Mesenchymal stem cell (in vitro differentiated cells and primary cell): Measurements from ENCODE around the gene CPA2.
"Not testable (repeated sequence)": the region's sequence is repeated elsewhere in the genome, so short reads cannot be mapped to it uniquely, and the experiment has no call there.

Source experiments
- DNase-seq: peaks from one replicate; pipeline ENCODE4 v3.0.0-alpha.2; 2013
- H2AFZ ChIP-seq: one replicate; pipeline ENCODE4 v1.6.1; 2013; ENCODE audit warnings: low read depth, mild to moderate bottlenecking, control low read depth, inconsistent platforms, low read length, moderate library complexity
- H2AK5ac ChIP-seq: 2 replicates; pipeline ENCODE4 v1.6.1; 2013; ENCODE audit warnings: low read length, moderate library complexity, mild to moderate bottlenecking, inconsistent platforms; ENCODE audit not compliant: severe bottlenecking
- H2BK120ac ChIP-seq: one replicate; pipeline ENCODE4 v1.6.1; 2013; ENCODE audit warnings: low read depth, mild to moderate bottlenecking, inconsistent platforms, low read length, moderate library complexity
- H2BK12ac ChIP-seq, 2 experiments: one replicate each; pipeline ENCODE4 v1.6.1; 2013; ENCODE audit warnings: inconsistent platforms in 2 of 2, low read length in 2 of 2, mild to moderate bottlenecking in 2 of 2, moderate library complexity in 2 of 2, control low read depth in 1 of 2
- H2BK15ac ChIP-seq: one replicate; pipeline ENCODE4 v1.6.1; 2013; ENCODE audit warnings: mild to moderate bottlenecking, low read depth, inconsistent platforms; ENCODE audit not compliant: poor library complexity, severe bottlenecking
- H2BK5ac ChIP-seq: 2 replicates; pipeline ENCODE4 v1.6.1; 2013; ENCODE audit warnings: low read depth, mild to moderate bottlenecking, low read length, control low read depth, inconsistent platforms; ENCODE audit not compliant: poor library complexity, severe bottlenecking
- H3K14ac ChIP-seq, 2 experiments: one replicate each; pipeline ENCODE4 v1.6.1; 2013; ENCODE audit warnings: inconsistent platforms in 2 of 2, low read length in 2 of 2, control low read depth in 1 of 2, mild to moderate bottlenecking in 1 of 2, moderate library complexity in 1 of 2
- H3K18ac ChIP-seq, 2 experiments: one replicate each; pipeline ENCODE4 v1.6.1; 2013; ENCODE audit warnings: inconsistent platforms in 2 of 2, low read length in 2 of 2, control low read depth in 1 of 2, low read depth in 1 of 2, mild to moderate bottlenecking in 1 of 2
- H3K23ac ChIP-seq, 2 experiments: one replicate each; pipeline ENCODE4 v1.6.1; 2013; ENCODE audit warnings: inconsistent platforms in 2 of 2, low read length in 2 of 2, mild to moderate bottlenecking in 2 of 2, moderate library complexity in 2 of 2, control low read depth in 1 of 2
- H3K27ac ChIP-seq: 2 replicates; pipeline ENCODE4 v1.5.1; 2013; ENCODE audit warnings: mild to moderate bottlenecking, moderate library complexity, low read length, control low read depth, inconsistent platforms; ENCODE audit not compliant: poor library complexity, severe bottlenecking
- H3K27me3 ChIP-seq, 2 experiments: 2 replicates each; pipeline versions ENCODE4 v1.6.1 to v1.7.0; 2013; ENCODE audit warnings: low read length in 2 of 2, mild to moderate bottlenecking in 2 of 2, moderate library complexity in 2 of 2, control low read depth in 1 of 2, inconsistent platforms in 1 of 2; ENCODE audit not compliant: control insufficient read depth in 1 of 2, insufficient read depth in 1 of 2
- H3K36me3 ChIP-seq, 2 experiments: 2 replicates each; pipeline versions ENCODE4 v1.6.1 to v1.7.0; 2013; ENCODE audit warnings: low read length in 2 of 2, control low read depth in 1 of 2, inconsistent platforms in 1 of 2, low read depth in 1 of 2, mild to moderate bottlenecking in 1 of 2; ENCODE audit not compliant: insufficient read depth in 2 of 2, control insufficient read depth in 1 of 2
- H3K4ac ChIP-seq, 2 experiments: one replicate each; pipeline ENCODE4 v1.6.1; 2013; ENCODE audit warnings: inconsistent platforms in 2 of 2, low read length in 2 of 2, mild to moderate bottlenecking in 2 of 2, moderate library complexity in 2 of 2, control low read depth in 1 of 2, low read depth in 1 of 2
- H3K4me1 ChIP-seq: 2 replicates; pipeline ENCODE4 v1.6.1; 2013; ENCODE audit warnings: low read depth, low read length, control low read depth; ENCODE audit not compliant: control insufficient read depth, insufficient read depth
- H3K4me2 ChIP-seq: 2 replicates; pipeline ENCODE4 v1.6.1; 2013; ENCODE audit warnings: low read length, mild to moderate bottlenecking, inconsistent platforms; ENCODE audit not compliant: poor library complexity, severe bottlenecking
- H3K4me3 ChIP-seq, 2 experiments: 2 replicates each; pipeline versions ENCODE4 v1.5.1 to v1.7.0; 2013; ENCODE audit warnings: low read length in 2 of 2, mild to moderate bottlenecking in 2 of 2, control low read depth in 1 of 2, low read depth in 1 of 2; ENCODE audit not compliant: insufficient read depth in 1 of 2
- H3K79me1 ChIP-seq: replicated peaks from 2 replicates; pipeline ENCODE4 v1.6.1; 2013; ENCODE audit warnings: mild to moderate bottlenecking, control low read depth, low read length, inconsistent platforms; ENCODE audit not compliant: poor library complexity, severe bottlenecking
- H3K9ac ChIP-seq: 2 replicates; pipeline ENCODE4 v1.7.0; 2013; ENCODE audit warnings: mild to moderate bottlenecking, low read length, moderate library complexity
- H3K9me3 ChIP-seq: 2 replicates; pipeline ENCODE4 v1.7.0; 2013; ENCODE audit warnings: mild to moderate bottlenecking, low read length; ENCODE audit not compliant: control insufficient read depth
- H4K8ac ChIP-seq: one replicate; pipeline ENCODE4 v1.6.1; 2013; ENCODE audit warnings: inconsistent platforms, mild to moderate bottlenecking, low read length, moderate library complexity
- H4K91ac ChIP-seq: one replicate; pipeline ENCODE4 v1.6.1; 2013; ENCODE audit warnings: mild to moderate bottlenecking, low read length, inconsistent platforms
- WGBS: methylation state at CpG from one replicate; pipeline ENCODE4 v1.1.7; 2013; ENCODE audit warnings: mixed read lengths; 5-methylcytosine and 5-hydroxymethylcytosine counted together

The CPA2 gene

GRCh38 chr7:130227883-130228575 lies 38.6 kb upstream of the CPA2 start:
- H2BK15ac ChIP-seq, result no peak overlapping the region
- H4K91ac ChIP-seq, result no peak overlapping the region
- H3K18ac ChIP-seq, result no peak overlapping the region
- H3K27me3 ChIP-seq, result peaks cover 0 to 4% of the 10 kb centered on the region in 2 experiments
- H2BK120ac ChIP-seq, result no peak overlapping the region
- H2AFZ ChIP-seq, result no peak overlapping the region
- no peak overlapping the region for H3K4me2 ChIP-seq
- no peaks in the 10 kb centered on the region for H3K9me3 ChIP-seq
- WGBS, result no CpG with 5 or more reads among the region's 1 CpG
- DNase-seq, result no peak
- H3K79me1 ChIP-seq, result no peaks in the 10 kb centered on the region
- H3K27ac ChIP-seq, result no peak overlapping the region
- no peak overlapping the region for H2BK12ac ChIP-seq
- H3K4me1 ChIP-seq, result no peaks in the 10 kb centered on the region
- no peaks in the 10 kb centered on the region for H3K36me3 ChIP-seq
- H3K9ac ChIP-seq, result no peak overlapping the region
- no peak overlapping the region for H3K4ac ChIP-seq
- no peak overlapping the region for H2AK5ac ChIP-seq
- H4K8ac ChIP-seq, result no peak overlapping the region
- no peak overlapping the region for H3K14ac ChIP-seq
- H3K4me3 ChIP-seq, result no peak overlapping the region
- no peak overlapping the region for H2BK5ac ChIP-seq
- H3K23ac ChIP-seq, result no peak overlapping the region

- no peak for DNase-seq
- no peaks in the 10 kb centered on the region for H3K79me1 ChIP-seq
- no peak overlapping the region for H4K91ac ChIP-seq
- peaks cover 0 to 4% of the 10 kb centered on the region in 2 experiments for H3K27me3 ChIP-seq
- H3K9ac ChIP-seq, result no peak overlapping the region
- no peak overlapping the region for H2BK5ac ChIP-seq
- WGBS, result 55% methylated on average over 7 of the region's 7 CpGs
- peak overlapping the region in 1 of 2 experiments; percentile 24 for H3K4ac ChIP-seq
- no peak overlapping the region for H3K27ac ChIP-seq
- H3K14ac ChIP-seq, result no peak overlapping the region
- H4K8ac ChIP-seq, result no peak overlapping the region
- H3K4me2 ChIP-seq, result no peak overlapping the region
- no peaks in the 10 kb centered on the region for H3K9me3 ChIP-seq
- H3K18ac ChIP-seq, result peak overlapping the region in 1 of 2 experiments; percentile 21
- peak overlapping the region in 1 of 2 experiments; percentile 19 for H2BK12ac ChIP-seq
- no peak overlapping the region for H3K23ac ChIP-seq
- H2BK15ac ChIP-seq, result no peak overlapping the region
- H3K4me1 ChIP-seq, result no peaks in the 10 kb centered on the region
- H3K4me3 ChIP-seq, result no peak overlapping the region
- H3K36me3 ChIP-seq, result no peaks in the 10 kb centered on the region
- no peak overlapping the region for H2AK5ac ChIP-seq
- H2AFZ ChIP-seq, result peak overlapping the region; percentile 37
- no peak overlapping the region for H2BK120ac ChIP-seq
These were observed 37.7 kb upstream of the CPA2 start for GRCh38 chr7:130228840-130229502.

GRCh38 chr7:130229981-130230380 lies 36.7 kb upstream of the CPA2 start:
- not testable (repeated sequence) for DNase-seq, H3K14ac ChIP-seq, H3K27ac ChIP-seq, H3K4ac ChIP-seq, H3K36me3 ChIP-seq, H2BK5ac ChIP-seq, H3K9me3 ChIP-seq, H3K4me1 ChIP-seq, H4K8ac ChIP-seq, H3K18ac ChIP-seq, H2BK12ac ChIP-seq, H3K27me3 ChIP-seq, H2BK15ac ChIP-seq, H2AFZ ChIP-seq, H3K9ac ChIP-seq, H3K79me1 ChIP-seq, H2BK120ac ChIP-seq, H3K4me2 ChIP-seq, H4K91ac ChIP-seq, H3K23ac ChIP-seq, H3K4me3 ChIP-seq, H2AK5ac ChIP-seq
- 96% methylated on average over 19 of the region's 28 CpGs for WGBS

- Histone ChIP-seq H2AK5ac (no peak overlapping the region), H3K27me3 (peaks cover 0 to 4% of the 10 kb centered on the region in 2 experiments), H3K4ac (no peak overlapping the region), H3K9ac (no peak overlapping the region), H3K4me2 (no peak overlapping the region), H2BK5ac (no peak overlapping the region), H3K23ac (no peak overlapping the region), H3K4me1 (no peaks in the 10 kb centered on the region), H2AFZ (no peak overlapping the region), H2BK120ac (no peak overlapping the region), H4K91ac (no peak overlapping the region), H3K9me3 (no peaks in the 10 kb centered on the region), H2BK15ac (peak overlapping the region; percentile 6), H3K79me1 (no peaks in the 10 kb centered on the region), H4K8ac (no peak overlapping the region), H3K4me3 (no peak overlapping the region), H3K36me3 (no peaks in the 10 kb centered on the region), H3K27ac (no peak overlapping the region), H2BK12ac (peak overlapping the region in 1 of 2 experiments; percentile 54), H3K18ac (no peak overlapping the region), H3K14ac (no peak overlapping the region)
- WGBS, result 88% methylated on average over 6 of the region's 6 CpGs
- DNase-seq, result no peak
These were observed 34.9 kb upstream of the CPA2 start for GRCh38 chr7:130231792-130232191.
